IPS-18a (cell line): ENCODE results near the gene ADAM33.

Experiments
- H3K27ac ChIP-seq: one replicate; pipeline ENCODE4 v1.5.1; 2013; ENCODE audit warnings: low read length
- H3K27me3 ChIP-seq: one replicate; pipeline ENCODE4 v1.6.1; 2013; ENCODE audit warnings: mild to moderate bottlenecking, low read length; ENCODE audit not compliant: control insufficient read depth, insufficient read depth
- H3K36me3 ChIP-seq: one replicate; pipeline ENCODE4 v1.6.1; 2013; ENCODE audit warnings: low read depth, low read length; ENCODE audit not compliant: control insufficient read depth
- H3K4me1 ChIP-seq: one replicate; pipeline ENCODE4 v1.6.1; 2013; ENCODE audit warnings: low read depth, low read length; ENCODE audit not compliant: control insufficient read depth
- H3K4me3 ChIP-seq: one replicate; pipeline ENCODE4 v1.5.1; 2013; ENCODE audit warnings: low read length
- H3K9ac ChIP-seq: one replicate; pipeline ENCODE4 v1.6.1; 2013; ENCODE audit warnings: mild to moderate bottlenecking, low read length, moderate library complexity
- H3K9me3 ChIP-seq: one replicate; pipeline ENCODE4 v1.6.1; 2013; ENCODE audit warnings: low read depth, low read length; ENCODE audit not compliant: control insufficient read depth

The ADAM33 gene

DNA sequence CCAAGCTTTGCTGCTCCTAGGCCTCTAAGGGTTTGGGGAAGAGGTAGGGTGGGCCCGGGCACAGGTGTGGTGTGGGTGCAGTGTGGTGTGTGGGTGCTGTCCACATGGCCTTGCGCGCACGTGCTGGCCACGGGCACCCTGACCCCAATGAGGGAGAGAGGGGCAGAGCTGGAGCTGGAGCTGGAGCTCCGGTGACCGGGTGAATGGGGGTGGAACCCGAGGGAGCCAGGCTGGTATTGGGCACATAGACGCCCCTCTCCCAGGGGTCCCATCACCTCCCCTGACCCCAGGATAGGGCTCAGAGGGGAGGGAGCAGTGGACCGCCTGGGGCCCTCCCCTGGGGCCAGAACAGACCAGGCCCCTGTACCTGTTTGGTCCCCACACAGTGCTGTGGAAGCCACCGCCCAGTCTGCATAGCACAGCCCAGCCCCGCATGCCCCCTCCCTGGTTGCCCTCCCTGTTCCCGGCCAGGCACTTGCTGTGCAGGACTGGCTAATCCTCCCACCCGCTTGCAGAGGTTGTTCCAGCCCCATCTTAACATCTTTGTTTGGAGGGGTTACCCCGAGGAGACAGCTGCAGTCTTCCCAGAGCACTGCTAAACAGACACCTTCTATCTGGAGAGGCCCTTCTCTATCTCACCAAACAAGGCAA is 984 bp downstream of the ADAM33 start:
- no peak overlapping the region for H3K27ac ChIP-seq
- H3K27me3 ChIP-seq = peaks cover 28% of the 10 kb centered on the region
- H3K36me3 ChIP-seq = no peaks in the 10 kb centered on the region
- H3K4me1 ChIP-seq = peaks cover 13% of the 10 kb centered on the region
- H3K9ac ChIP-seq = no peak overlapping the region
- H3K4me3 ChIP-seq = peak overlapping the region; percentile 46
- H3K9me3 ChIP-seq = no peaks in the 10 kb centered on the region

DNA sequence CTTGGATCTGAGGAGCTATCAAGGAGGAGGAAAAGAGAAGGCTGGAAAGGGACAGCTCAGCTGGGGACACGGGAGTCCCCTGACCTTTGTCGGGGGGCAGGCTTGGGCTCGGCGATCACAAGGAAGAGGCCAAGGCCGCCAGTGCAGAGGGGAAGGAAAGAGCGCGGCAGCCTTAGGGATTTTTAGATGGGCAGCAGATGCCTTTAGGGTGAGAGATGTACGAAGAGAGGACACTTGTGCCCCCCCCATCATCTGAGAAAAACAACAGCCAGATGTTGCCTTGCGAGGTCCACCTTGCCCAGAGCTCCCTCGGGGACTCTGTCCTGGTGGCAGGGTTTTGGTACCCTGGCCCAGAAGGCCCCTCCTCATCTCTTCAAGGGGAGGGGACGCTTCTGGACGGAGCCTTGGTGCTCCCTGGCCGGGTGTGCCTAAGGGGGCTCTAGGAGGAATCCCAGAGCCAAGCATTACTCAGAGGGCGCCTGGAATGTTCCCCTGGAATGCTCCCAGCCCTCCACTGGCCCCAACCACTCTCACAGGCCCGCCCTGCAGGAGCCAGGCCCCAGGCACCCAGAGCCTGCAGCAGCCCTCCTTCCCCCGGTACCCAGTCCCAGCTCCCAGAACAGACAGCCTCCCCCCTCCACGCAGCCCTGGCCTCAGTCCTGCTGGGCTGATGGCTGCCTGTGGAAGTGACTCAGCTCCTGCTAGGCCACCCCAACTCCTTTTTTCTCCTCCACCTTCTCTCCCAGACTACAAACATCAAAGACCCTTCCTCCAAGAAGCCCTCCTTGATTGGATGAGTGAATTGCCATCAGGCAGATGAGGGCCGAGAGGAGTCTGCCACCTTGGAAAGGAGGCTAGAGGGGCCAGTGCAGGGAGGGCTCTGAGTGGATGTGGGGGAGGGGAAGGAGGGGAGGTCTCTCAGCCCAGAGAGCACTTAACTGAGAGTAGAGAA is 1.8 kb downstream of the ADAM33 start:
- H3K9ac ChIP-seq = no peak overlapping the region
- no peak overlapping the region for H3K27ac ChIP-seq
- peaks cover 8% of the 10 kb centered on the region for H3K4me1 ChIP-seq
- no peaks in the 10 kb centered on the region for H3K36me3 ChIP-seq
- peaks cover 24% of the 10 kb centered on the region for H3K27me3 ChIP-seq
- H3K4me3 ChIP-seq = no peak overlapping the region
- no peaks in the 10 kb centered on the region for H3K9me3 ChIP-seq

DNA sequence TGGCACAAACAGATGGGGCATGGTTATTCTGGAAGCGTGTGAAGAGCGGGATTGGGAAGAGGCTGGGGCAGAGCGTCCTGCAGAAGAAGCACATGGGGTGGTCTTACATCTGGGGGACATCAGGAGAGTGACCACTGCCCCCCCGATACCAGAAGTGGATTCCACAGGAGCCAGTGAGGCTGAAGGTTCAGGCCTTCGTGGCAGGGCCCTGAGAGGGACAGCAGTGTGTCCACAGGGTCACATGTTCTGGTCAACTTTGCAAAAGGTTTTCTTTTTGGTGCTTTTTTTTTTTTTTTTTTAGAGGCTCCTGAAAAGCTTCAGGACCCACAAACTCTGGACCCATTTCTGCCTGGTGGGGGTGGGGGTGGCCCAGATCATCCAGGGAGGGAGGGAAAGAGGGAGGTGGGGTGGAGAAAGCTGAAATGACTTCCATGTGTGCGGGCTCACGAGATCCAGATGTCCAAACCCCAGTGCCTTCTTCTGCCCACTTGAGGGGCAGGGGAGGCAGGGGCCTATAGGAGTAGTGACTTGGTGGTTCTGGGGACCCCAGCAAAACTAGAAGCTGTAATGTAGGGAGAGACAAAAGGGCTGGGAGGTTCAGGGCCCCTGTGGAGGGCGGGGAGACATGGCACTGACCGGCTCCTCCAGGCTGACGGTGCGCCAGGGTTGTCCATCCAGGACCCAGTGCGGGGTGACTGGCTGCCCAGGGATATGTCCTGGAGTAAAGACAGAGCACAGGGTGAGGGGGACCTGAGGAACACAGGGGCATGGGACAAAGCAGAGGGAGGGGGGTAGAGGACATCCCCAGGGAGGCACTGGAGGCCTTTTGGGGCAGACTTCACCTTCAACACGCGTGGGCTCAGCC is 2.7 kb downstream of the ADAM33 start:
- H3K4me3 ChIP-seq = no peak overlapping the region
- H3K4me1 ChIP-seq = no peaks in the 10 kb centered on the region
- H3K27me3 ChIP-seq = peaks cover 23% of the 10 kb centered on the region
- no peaks in the 10 kb centered on the region for H3K36me3 ChIP-seq
- H3K27ac ChIP-seq = no peak overlapping the region
- no peaks in the 10 kb centered on the region for H3K9me3 ChIP-seq
- no peak overlapping the region for H3K9ac ChIP-seq

GRCh38 chr20:3678198-3678597 is 3.6 kb downstream of the ADAM33 start:
- H3K9me3 ChIP-seq = no peaks in the 10 kb centered on the region
- H3K27me3 ChIP-seq = peaks cover 18% of the 10 kb centered on the region
- H3K4me1 ChIP-seq = no peaks in the 10 kb centered on the region
- H3K4me3 ChIP-seq = no peak overlapping the region
- no peaks in the 10 kb centered on the region for H3K36me3 ChIP-seq
- H3K27ac ChIP-seq = no peak overlapping the region
- no peak overlapping the region for H3K9ac ChIP-seq

- Histone ChIP-seq H3K36me3 (no peaks in the 10 kb centered on the region), H3K27ac (no peak overlapping the region), H3K4me1 (no peaks in the 10 kb centered on the region), H3K4me3 (no peak overlapping the region), H3K9me3 (no peaks in the 10 kb centered on the region), H3K27me3 (peaks cover 15% of the 10 kb centered on the region), H3K9ac (no peak overlapping the region)
These were observed 4.1 kb downstream of the ADAM33 start for GRCh38 chr20:3677733-3678132.

DNA sequence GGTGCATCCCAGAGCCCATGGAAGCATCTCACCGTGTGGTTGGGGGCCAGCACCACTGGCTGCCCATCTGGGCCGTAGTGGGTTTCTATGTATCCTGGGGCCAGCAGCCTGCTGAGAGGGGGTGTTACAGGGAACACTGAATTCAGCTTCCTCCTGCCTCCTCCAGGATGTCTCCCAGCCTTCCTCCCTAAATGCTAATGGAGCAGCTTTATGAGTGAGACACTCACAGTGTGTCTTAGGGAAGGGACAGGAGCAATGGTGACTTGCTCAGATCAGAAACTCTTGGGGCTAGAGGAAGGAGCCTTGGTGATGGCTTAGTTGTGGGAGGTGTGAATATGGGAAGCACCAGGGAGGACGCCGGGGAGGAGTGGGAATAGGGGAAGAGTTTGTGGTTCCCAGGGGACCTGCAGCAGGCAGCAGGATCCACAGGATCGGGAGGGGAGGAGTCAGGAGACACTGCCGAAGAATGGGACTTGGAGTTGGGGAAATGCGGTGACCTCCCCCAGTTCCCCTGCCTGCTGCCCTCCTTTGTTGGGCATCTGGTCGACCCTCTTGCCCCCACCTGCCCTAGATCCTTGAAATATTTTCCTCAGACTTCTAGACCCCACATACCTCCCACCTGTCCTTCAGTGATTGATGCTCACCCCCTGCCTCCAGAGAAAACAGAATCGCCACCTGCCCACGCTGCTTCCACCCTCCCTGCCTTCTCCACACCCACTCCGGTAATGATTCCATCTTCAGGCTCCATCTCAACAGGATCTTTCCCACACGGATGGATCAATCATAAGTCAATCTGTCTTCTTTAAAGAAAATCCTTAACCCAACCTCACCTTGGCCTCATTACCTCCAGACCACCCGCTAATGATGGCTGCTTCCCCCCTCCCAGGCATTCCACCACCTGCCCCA is 6.6 kb downstream of the ADAM33 start:
- Histone ChIP-seq H3K9me3 (no peaks in the 10 kb centered on the region), H3K4me1 (no peaks in the 10 kb centered on the region), H3K27ac (no peak overlapping the region), H3K36me3 (no peaks in the 10 kb centered on the region), H3K4me3 (no peak overlapping the region), H3K27me3 (no peaks in the 10 kb centered on the region), H3K9ac (no peak overlapping the region)

- Histone ChIP-seq H3K9ac (no peak overlapping the region), H3K27ac (no peak overlapping the region), H3K36me3 (no peaks in the 10 kb centered on the region), H3K4me1 (no peaks in the 10 kb centered on the region), H3K9me3 (no peaks in the 10 kb centered on the region), H3K27me3 (no peaks in the 10 kb centered on the region), H3K4me3 (no peak overlapping the region)
These were observed 7.4 kb downstream of the ADAM33 start for GRCh38 chr20:3674447-3674846.

GRCh38 chr20:3673221-3674070 is 8.4 kb downstream of the ADAM33 start:
- no peaks in the 10 kb centered on the region for H3K36me3 ChIP-seq
- H3K4me1 ChIP-seq = no peaks in the 10 kb centered on the region

DNA sequence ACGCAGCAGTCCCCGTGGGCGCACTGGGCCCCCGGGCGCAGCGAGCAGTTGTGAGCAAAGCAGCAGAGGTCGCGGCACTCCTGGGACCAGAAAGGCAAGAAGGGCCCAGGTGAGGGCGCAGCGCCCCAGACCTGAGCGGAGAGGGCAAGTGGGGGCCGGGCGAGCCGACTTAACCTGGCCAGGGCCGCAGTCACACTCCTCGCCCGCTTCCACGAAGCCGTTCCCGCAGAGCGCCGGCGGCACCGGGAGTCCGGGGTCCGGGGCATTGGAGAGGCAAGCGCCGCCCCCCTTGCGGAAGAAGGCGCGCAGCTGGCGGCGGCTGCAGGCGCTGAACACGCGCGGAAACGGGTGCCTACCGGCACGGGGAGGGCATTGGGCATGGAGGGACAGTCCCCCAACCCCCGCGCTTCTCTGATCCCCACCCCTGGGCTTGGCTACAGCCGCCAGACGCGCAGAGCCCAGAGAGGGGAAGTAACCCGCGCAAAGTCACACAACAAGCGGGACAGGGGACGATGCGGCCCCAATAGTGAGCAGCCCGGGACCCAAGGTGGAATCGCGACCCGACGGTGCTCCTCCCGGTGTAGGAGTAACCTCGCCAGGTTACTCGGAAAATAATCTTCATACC is 9.2 kb downstream of the ADAM33 start:
- no peaks in the 10 kb centered on the region for H3K4me1 ChIP-seq
- H3K9ac ChIP-seq = no peak overlapping the region
- no peak overlapping the region for H3K4me3 ChIP-seq
- no peaks in the 10 kb centered on the region for H3K36me3 ChIP-seq
- H3K27ac ChIP-seq = no peak overlapping the region
- H3K27me3 ChIP-seq = no peaks in the 10 kb centered on the region
- H3K9me3 ChIP-seq = no peaks in the 10 kb centered on the region

More at GRCh38 chr20:3673221-3674070, 8.4 kb downstream of the ADAM33 start:
- H3K27ac ChIP-seq = no peak overlapping the region
- no peak overlapping the region for H3K9ac ChIP-seq
- H3K4me3 ChIP-seq = no peak overlapping the region
- H3K27me3 ChIP-seq = no peaks in the 10 kb centered on the region
- H3K9me3 ChIP-seq = no peaks in the 10 kb centered on the region
